ENCODE data around the gene CD4. TPM values are rescaled to one million over a fixed set of nuclear protein-coding genes. Genes with fewer than 3 reads are reported as not detected.

The CD4 gene
- 0.33 and 1.3 TPM in 2 replicates for total RNA-seq

GRCh38 chr12:6788972-6789924 lies at the start of gene CD4:
Gene CD4 (plus strand): TSS chr12:6789528. CDS start chr12:6800139, 10,611 bp downstream.

GRCh38 chr12:6752921-6753771 lies 36.2 kb upstream of the CD4 start, which contains the start of gene MLF2:
Gene MLF2 (minus strand): TSS chr12:6753141. CDS start chr12:6752334, 807 bp downstream.

DNA sequence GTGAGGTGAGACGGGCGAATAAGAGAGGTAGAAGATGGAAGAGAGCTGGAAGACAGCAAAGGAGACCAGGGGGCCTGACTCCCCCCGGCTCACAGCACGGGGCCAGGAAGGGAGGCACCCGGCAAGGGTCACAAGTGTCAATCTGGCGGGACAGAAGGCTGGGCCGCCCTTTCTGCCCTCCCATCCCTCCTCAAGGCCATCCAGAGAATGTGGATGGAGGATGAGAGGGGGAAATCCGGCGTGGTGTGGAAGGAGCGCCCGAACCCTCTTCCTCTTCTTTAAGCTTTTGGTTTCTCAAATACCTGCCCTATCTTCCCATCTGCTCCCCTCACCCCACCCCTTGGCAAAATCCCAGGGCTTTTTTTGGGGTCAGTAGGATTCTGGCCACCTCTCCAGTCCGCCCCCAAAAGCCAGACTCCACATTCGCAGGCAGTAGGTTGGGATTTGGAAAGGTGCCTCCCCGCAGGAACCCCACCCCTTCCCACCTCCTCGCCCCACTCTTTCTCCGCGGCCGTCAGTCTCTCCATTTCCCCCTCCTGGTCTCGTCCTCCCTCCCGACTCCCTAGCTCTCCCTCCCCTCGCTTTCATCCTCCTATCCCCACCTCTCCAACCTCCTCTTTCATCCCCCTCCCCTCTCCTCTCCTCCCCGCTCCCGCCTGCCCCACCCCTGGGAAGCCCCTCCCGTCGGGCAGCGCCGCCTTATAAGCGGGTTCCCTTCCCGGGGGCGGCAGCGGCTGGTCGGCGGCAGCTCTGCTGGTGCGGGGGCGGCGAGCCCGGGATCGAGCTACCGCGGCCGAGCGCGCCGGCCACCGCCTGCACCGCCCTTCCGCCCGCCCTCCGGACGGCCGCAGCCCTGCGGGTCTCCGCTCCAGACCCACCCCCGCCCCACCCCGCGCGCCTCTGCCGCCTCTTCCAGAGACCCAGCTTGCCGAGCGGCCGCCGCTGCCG lies 23.4 kb upstream of the CD4 start, which contains the start of gene PTMS:
PTMS (plus strand) TSS at position 730 of the 948 bp plus-strand sequence. CDS start 343 bp downstream, outside the sequence.

GRCh38 chr12:6772331-6772695 lies 17.0 kb upstream of the CD4 start, which contains the start of gene LAG3:
Gene LAG3 (plus strand): TSS chr12:6772520. CDS start chr12:6772853, 333 bp downstream.

GRCh38 chr12:6821591-6822425 lies 32.5 kb downstream of the CD4 start, which contains the start of gene GPR162:
Gene GPR162 (plus strand): TSS chr12:6821821. CDS start chr12:6823899, 2,078 bp downstream.

GRCh38 chr12:6827982-6828780 lies 38.9 kb downstream of the CD4 start, which contains the start of gene P3H3:
Gene P3H3 (plus strand): TSS chr12:6828407. CDS start chr12:6828441, 34 bp downstream.

DNA sequence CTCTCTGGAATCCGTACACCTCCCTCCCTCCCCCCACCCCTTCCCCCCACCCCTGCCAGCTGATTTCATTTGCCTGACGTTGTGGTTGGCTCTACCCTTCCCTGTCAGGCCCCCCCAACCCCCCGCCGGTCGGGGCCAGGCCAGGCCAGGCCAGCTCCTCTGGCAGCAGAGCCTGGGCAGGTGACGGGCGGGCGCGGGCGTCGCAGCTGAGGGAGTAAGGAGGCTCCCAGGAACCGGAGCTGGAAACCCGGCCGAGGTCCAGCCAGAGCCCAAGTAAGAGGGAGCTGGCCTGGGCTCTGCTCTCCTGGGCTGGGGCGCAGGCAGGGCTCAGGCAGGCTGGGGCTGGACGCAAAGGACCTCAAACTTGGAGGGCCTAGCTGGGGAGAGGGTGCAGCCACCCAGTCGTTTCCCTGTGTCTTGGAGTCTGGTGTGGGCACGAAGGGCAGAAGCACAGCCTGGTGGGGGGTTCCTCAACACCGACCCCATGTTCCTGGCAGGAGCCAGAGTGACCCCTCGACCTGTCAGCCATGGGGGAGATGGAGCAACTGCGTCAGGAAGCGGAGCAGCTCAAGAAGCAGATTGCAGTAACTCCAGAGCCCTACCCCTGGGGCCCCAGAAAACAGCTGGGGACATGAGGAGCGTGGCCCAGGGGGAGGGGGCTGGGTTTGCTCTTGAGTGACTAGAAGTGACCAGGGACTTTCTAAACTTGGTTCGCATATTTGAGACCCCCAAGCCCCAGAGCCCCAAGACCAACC lies 51.6 kb downstream of the CD4 start, which contains the start of gene GNB3:
GNB3 (plus strand) TSS at position 165 of the 755 bp plus-strand sequence; CDS start at position 528, 363 bp downstream.

DNA sequence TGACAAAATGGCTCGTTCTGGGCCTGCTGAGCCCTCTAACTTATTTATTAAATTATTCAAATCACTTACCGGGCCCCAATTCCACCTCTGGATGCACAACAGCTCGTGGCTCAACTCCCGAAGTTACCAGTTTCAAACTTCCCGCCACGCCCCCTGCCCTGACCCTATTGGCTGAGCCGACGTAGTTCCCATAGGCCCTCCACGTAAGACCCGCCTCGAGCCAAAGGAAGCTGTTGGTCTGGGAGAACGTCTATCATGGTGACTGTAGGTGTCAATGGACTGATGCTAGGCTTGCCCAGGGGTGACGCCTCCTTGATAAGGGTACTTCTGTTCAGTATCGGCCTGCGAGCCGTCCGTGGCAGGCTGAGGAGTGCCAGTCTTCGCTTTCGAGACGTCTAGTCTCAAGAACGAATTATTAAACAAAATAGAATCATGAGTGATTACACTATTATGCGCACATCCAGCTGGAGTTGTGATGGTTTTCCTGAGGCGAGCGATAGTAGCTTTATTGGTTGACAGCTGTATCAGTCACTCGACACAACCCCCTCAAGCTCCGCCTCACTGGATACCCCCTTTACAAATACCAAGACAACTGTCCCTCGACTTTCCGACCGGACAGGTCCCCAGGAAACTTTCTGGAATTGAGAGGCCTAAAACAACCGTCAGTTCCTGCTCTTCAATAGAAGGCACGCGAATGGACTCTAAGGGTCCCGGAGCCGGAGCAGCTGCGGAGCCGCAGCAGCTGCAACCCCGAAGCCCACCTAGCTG lies 62.0 kb downstream of the CD4 start, which contains the start of gene CDCA3:
CDCA3 (minus strand) TSS at position 134 of the 768 bp plus-strand sequence. CDS start 334 bp downstream, outside the sequence.

GRCh38 chr12:6851921-6852650 lies 62.8 kb downstream of the CD4 start, which contains the start of gene USP5:
Gene USP5 (plus strand): TSS chr12:6852150. CDS start chr12:6852180, 30 bp downstream.

GRCh38 chr12:6867413-6868210 lies 78.3 kb downstream of the CD4 start, which contains the start of gene TPI1:
Gene TPI1 (plus strand): TSS chr12:6867531. CDS start chr12:6867567, 36 bp downstream.

Other genes starting within 250 kb of the CD4 start
- gene IFFO1, start 233.5 kb upstream of the CD4 start, total RNA-seq = 8.1 and 13.4 TPM in 2 replicates
- 28.6 and 36.3 TPM in 2 replicates for gene NOP2, start 221.2 kb upstream of the CD4 start, total RNA-seq
- gene CHD4, start 182.1 kb upstream of the CD4 start, total RNA-seq = 236 and 412 TPM in 2 replicates
- 2.1 and 3.0 TPM in 2 replicates for gene LPAR5, start 153.6 kb upstream of the CD4 start, total RNA-seq
- 0.49 and 8.7 TPM in 2 replicates for gene ACRBP, start 142.1 kb upstream of the CD4 start, total RNA-seq
- gene ING4, start 126.4 kb upstream of the CD4 start, total RNA-seq = 14.5 and 50.5 TPM in 2 replicates
- gene ZNF384, start 100.2 kb upstream of the CD4 start, total RNA-seq = 28.8 and 35.1 TPM in 2 replicates
- gene PIANP, start 88.7 kb upstream of the CD4 start, total RNA-seq = 0.16 and 2.9 TPM in 2 replicates
- 68.1 and 78.1 TPM in 2 replicates for gene COPS7A, start 65.5 kb upstream of the CD4 start, total RNA-seq
- 231 and 260 TPM in 2 replicates for gene MLF2, start 36.4 kb upstream of the CD4 start, total RNA-seq
- 115 and 146 TPM in 2 replicates for gene PTMS, start 23.2 kb upstream of the CD4 start, total RNA-seq
- under 0.01 and 0.13 TPM in 2 replicates for gene LAG3, start 17.0 kb upstream of the CD4 start, total RNA-seq
- gene GPR162, start 32.3 kb downstream of the CD4 start, total RNA-seq = 0.33 and 3.7 TPM in 2 replicates
- gene P3H3, start 38.9 kb downstream of the CD4 start, total RNA-seq = 46.9 and 49.6 TPM in 2 replicates
- 0.51 and 1.5 TPM in 2 replicates for gene GNB3, start 51.4 kb downstream of the CD4 start, total RNA-seq
- 7.2 and 171 TPM in 2 replicates for gene CDCA3, start 61.8 kb downstream of the CD4 start, total RNA-seq
- 62.2 and 84.6 TPM in 2 replicates for gene USP5, start 62.6 kb downstream of the CD4 start, total RNA-seq
- gene TPI1, start 78.0 kb downstream of the CD4 start, total RNA-seq = 569 and 954 TPM in 2 replicates
- gene SPSB2, start 83.8 kb downstream of the CD4 start, total RNA-seq = 13.9 and 18.4 TPM in 2 replicates
- gene LRRC23, start 115.3 kb downstream of the CD4 start, total RNA-seq = 7.5 and 11.8 TPM in 2 replicates
- 16.0 and 17.5 TPM in 2 replicates for gene ENO2, start 125.1 kb downstream of the CD4 start, total RNA-seq
- gene ATN1, start 138.4 kb downstream of the CD4 start, total RNA-seq = 34.4 and 55.0 TPM in 2 replicates
- gene RNU7-1, start 154.3 kb downstream of the CD4 start, total RNA-seq = not detected in 2 replicates
- 147 and 190 TPM in 2 replicates for gene C12orf57, start 154.5 kb downstream of the CD4 start, total RNA-seq
- gene PTPN6, start 161.8 kb downstream of the CD4 start, total RNA-seq = 9.6 and 21.9 TPM in 2 replicates
- gene PHB2, start 181.1 kb downstream of the CD4 start, total RNA-seq = 391 and 420 TPM in 2 replicates
- gene EMG1, start 181.4 kb downstream of the CD4 start, total RNA-seq = 26.1 and 66.8 TPM in 2 replicates
- gene LPCAT3, start 228.9 kb downstream of the CD4 start, total RNA-seq = 32.1 and 47.4 TPM in 2 replicates

Data from mesangial cell (primary cell).